Left renal cortex interstitium (tissue), 4 donors: ENCODE measurements around the gene ZNF709. TPM values are rescaled to one million over a fixed set of nuclear protein-coding genes. Genes with fewer than 3 reads are reported as not detected.
"Not testable (repeated sequence)": the region's sequence is repeated elsewhere in the genome, so short reads cannot be mapped to it uniquely, and the experiment has no call there.

Source experiments
- DNase-seq, 4 donors: peaks; one replicate each; pipeline ENCODE4 v3.0.0-alpha.2; 2013; ENCODE audit warnings: low read depth in 4 of 4, low spot score in 2 of 4, missing footprints in 1 of 4
- polyA plus RNA-seq, 4 donors: library from polyadenylated mRNA; unstranded; fragments of 120-200 nt; gene quantifications; one replicate each; pipeline ENCODE4 v1.2.1, GENCODE V29; 2013; ENCODE audit not compliant: insufficient read length in 4 of 4

Gene ZNF709
- polyA plus RNA-seq, result 1 to 10 TPM; 6.6 to 9.9 (median 8.1) TPM

DNA sequence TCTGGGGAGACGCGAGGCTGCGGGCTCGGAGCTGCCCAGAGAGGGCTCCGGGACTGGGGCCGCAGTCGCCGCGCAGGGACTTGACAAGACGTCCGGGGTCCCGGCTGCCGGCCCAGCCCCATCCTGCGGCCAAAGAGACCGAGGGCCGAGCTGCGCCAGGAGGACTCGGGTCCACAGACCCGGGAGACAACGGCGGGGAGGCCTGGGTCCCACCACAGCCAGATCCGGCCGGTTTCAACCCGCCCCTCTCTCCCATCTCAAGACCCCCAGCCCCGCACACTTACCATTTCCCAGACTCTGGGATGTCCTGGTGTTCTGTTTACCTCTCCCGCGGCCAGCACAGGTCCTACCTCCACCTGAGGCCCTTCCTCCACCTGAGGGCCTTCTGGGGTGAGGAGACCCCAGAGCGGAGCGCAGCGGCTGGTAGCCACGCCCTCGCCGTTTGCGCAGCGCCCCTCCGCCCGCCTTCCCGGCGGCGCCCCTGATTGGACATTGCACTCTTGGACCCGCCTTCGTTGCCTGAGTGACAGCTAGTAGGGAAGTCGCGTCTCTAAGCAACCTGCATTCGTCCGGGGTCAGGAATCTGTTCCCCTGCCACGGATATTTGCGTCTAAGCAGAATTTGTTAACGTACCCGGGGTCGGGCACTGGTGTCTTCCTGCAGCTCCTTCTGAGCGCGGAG, at the start of gene ZNF709:
ZNF709 (minus strand) TSS at position 446 of the 681 bp plus-strand sequence; CDS start at position 287, 159 bp downstream.
- DNase-seq, result peak; percentile 85 to 92 (median 89)

DNA sequence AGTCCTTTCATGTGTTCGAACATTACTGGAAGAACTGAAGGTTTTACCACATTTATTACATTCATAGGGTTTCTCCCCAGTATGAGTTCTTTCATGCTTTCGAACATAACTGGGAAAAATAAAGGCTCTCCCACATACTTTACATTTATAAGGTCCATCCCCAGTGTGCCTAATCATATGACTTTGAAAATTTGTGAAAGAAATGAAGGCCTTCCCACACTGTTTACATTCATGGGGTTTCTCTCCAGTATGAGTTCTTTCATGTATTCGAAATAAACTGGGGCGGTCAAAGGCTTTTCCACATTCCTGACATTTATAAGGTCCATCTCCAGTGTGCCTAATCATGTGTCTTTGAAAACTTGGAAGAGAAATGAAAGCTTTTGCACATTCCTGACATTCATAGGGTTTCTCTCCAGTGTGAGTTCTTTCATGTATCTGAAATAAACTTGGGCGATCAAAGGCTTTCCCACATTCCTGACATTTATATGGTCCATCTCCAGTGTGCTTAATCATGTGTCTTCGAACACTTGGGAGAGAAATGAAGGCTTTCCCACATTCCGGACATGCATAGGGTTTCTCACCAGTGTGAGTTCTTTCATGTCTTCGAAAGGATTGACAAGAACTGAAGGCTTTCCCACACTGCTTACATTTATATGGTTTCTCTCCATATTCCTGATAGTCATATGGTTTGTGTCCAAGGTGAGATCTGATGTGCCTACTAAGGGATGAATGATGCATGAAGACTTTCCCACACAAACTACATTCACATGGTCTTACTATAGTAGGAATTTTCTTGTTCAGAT, 42.6 kb upstream of the ZNF709 start:
- DNase-seq, result no peak

GRCh38 chr19:12526542-12526941, 41.9 kb upstream of the ZNF709 start:
- DNase-seq, result no peak

- DNase-seq, result no peak
Observed at GRCh38 chr19:12521996-12522395, 37.4 kb upstream of the ZNF709 start.

GRCh38 chr19:12513531-12514061, 29.0 kb upstream of the ZNF709 start:
- DNase-seq, result peak in 1 of 4 donors; percentile 10

- DNase-seq, result no peak
Observed at GRCh38 chr19:12497032-12497431, 12.4 kb upstream of the ZNF709 start.

DNA sequence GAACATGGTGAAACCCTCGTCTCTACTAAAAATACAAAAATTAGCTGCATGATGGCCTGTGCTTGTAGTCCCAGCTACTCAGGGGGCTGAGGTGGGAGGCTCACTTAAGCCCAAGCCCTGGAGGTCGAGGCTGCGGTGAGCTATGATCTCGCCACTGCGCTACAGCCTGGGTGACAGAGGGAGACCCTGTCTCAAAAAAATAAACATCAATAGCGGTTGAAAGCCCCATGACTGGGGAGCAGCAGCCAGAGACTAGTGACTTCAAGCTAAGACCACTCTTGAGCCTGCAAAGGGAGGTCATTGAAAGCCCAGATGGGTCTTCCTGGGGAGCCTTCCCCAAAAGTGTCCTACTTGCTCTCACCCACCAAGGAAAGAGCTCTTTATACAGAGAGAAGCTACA, 11.9 kb upstream of the ZNF709 start:
- no peak for DNase-seq

GRCh38 chr19:12495002-12495802, 10.6 kb upstream of the ZNF709 start:
- peak; percentile 80 to 95 (median 88) for DNase-seq

GRCh38 chr19:12494260-12494860, 9.7 kb upstream of the ZNF709 start:
- no peak for DNase-seq

GRCh38 chr19:12486265-12486783, 1.7 kb upstream of the ZNF709 start:
- not testable (repeated sequence) for DNase-seq

DNA sequence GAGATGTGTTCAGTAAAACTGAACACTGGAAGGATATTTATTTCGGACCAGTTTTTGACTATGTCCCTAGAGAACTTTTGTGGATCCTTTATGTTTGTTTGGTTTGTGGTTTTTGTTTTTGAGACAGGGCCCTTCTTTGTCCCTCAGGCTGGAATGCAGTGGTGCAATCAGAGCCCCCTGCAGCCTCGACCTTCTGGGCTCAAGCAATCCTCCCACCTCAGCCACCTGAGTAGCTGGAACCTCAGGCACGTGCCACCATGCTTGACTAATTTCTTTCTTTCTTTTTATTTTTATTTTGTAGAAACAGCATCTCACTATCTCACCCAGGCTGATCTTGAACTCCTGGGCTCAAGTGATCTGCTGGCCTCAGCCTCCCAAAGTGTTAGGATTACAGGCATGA, 955 bp upstream of the ZNF709 start:
- DNase-seq, result no peak

DNA sequence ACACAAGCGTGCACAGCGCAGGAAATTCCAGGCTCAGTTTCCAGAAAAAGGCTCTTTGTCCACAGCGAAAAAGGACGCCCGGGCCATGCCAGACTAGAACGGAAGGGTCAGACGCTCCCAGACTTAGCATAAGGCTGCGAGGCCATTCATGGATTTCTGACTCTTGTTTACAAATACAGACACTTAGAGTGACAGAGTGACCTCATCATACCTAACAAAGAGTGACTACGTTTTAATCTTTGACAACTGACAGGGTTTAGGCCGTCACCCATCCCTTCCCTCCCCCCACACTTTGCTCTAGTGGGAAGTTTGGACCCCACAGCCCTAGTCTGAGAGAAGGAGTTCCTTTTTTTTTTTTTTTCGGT, 418 bp upstream of the ZNF709 start:
- no peak for DNase-seq

GRCh38 chr19:12484011-12484370, 625 bp downstream of the ZNF709 start:
- DNase-seq, result peak in 2 of 4 donors; percentile 17 to 34

- DNase-seq, result no peak
Observed at GRCh38 chr19:12482509-12482886, 2.1 kb downstream of the ZNF709 start.

DNA sequence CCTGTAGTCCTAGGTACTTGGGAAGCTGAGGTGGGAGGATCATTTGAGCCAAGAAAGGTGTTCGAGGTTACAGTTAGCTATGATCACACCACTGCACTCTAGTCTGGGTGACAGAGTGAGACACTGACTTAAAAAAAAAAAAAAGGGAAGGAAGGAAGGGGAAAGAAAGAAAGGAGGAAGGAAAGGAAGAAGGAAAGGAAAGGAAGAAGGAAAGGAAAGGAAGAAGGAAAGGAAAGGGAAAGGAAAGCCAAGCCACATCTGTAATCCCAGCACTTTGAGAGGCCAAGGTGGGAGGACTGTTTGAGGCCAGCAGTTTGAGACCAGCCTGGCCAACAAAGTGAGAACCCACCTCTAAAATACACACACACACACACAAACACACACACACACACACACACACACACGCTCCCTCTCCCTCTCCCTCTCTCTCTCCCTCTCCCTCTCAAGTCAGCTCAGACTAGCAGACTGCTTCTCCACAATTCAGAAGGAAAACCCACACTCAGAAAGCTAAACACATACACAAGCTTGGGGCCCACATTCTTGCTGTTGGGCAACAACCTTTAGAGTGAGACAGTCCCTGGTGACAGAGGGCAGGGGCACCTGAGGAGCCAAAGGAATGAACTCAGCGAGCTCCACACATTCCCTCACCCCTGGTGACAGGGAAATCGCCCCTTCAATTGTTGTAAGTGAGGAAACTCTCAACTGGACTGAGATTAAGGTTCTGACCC, 2.7 kb downstream of the ZNF709 start:
- no peak for DNase-seq

DNA sequence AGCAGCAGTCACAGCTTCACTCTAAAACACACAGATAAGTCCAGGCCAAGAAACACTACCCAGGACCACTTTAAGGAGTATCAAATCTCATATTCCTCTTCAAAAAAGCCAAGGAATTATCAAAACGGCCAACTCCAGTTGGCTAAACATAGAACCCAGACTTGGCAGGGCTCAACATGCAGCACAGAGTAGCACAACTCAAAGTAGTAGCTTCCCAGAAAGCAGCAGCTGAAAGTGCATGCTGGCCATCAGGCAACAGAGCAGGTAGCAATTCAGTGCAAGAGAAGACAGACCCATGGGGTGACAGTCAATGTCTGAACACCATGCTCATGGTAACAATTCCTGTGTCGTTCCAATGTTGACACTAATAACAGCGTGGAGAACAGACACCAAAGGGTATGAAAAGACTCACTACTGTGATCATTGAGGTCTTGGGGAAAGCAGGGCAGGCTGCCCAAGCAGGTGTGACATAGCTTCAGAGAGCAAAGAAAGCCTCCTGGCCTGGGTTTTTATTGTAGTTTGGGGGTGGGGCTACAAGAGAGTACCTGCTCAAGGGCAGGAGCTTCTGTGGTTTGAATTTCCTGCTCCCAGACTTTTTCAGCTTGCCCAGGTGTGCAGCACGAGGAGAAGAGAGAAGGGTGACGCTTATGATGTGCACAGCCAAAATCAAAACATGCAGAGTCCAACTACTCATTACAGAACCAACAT, 6.2 kb downstream of the ZNF709 start:
- DNase-seq, result no peak

GRCh38 chr19:12467651-12468050, 17.0 kb downstream of the ZNF709 start:
- DNase-seq, result not testable (repeated sequence)

GRCh38 chr19:12465211-12465610, 19.4 kb downstream of the ZNF709 start:
- no peak for DNase-seq

GRCh38 chr19:12464769-12465168, 19.8 kb downstream of the ZNF709 start:
- no peak for DNase-seq
